Measurements from ENCODE around the gene YBEY. TPM values are rescaled to one million over a fixed set of nuclear protein-coding genes. Genes with fewer than 3 reads are reported as not detected.

The YBEY gene
- total and polyA plus RNA-seq, 2 of the 8 experiments (the other 6 are each of a cell fraction or from before 2014, with no cell fraction given) = 26.9 to 31.9 TPM

DNA sequence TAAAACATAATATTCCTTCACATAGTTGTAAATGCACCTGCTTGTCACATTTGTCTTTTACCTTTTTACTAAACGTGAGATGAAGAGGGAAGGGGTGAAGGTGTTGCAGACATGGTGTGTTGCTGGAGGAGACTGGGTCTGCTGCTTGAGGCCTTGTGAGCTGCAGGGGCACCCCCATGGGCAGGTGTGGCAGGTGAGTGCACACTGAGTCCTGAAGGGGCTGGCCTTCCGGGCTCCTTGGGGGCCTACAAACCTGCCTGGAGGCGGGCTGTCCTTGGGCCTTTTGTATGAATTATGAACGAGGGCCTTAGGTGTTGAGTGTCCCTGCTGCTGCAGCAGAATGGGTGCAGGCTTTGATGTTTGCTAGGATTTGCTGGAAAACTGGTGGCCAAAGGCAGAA is 41.6 kb downstream of the YBEY start:
- TF ChIP-seq BCL11A (IDR thresholded peaks at IDR 0.05; ENCODE audit: low read depth in 2 of 2, low read length in 2 of 2) (no peak), CHD2 (IDR thresholded peaks at IDR 0.05; ENCODE audit: low read length) (no peak), TAF1 (IDR thresholded peaks at IDR 0.05; ENCODE audit: low read depth, low read length) (no peak)
- Histone ChIP-seq H3K9ac (replicated peaks in 1 of 4; ENCODE audit: extremely low read depth in 1 of 4, low read depth in 3 of 4, low read length in 3 of 4) (no peak overlapping the region), H3K27me3 (replicated peaks in 1 of 4; ENCODE audit: control insufficient read depth in 3 of 4, extremely low read depth in 1 of 4, insufficient read depth in 3 of 4, low read length in 3 of 4) (no peaks in the 10 kb centered on the region), H3K4ac (replicated peaks; ENCODE audit: insufficient read length, low read depth, low read length) (no peak overlapping the region), H4K5ac (ENCODE audit: insufficient read length, low read depth, low read length) (no peak overlapping the region), H4K20me1 (replicated peaks in 1 of 2; ENCODE audit: control insufficient read depth in 1 of 2, insufficient read depth in 2 of 2, low read length in 2 of 2) (peaks cover 0 to 8% of the 10 kb centered on the region in 2 experiments), H3K4me1 (replicated peaks in 1 of 4; ENCODE audit: control insufficient read depth in 3 of 4, insufficient read depth in 4 of 4, low read length in 3 of 4) (no peaks in the 10 kb centered on the region; a peak in 4 of 7 replicates), H3K18ac (ENCODE audit: extremely low read depth, low read length) (no peak overlapping the region), H4K8ac (ENCODE audit: extremely low read depth, insufficient read depth, low read length) (no peak overlapping the region), H3K36me3 (ENCODE audit: control insufficient read depth in 2 of 4, insufficient read depth in 4 of 4, low read length in 3 of 4) (peaks cover 2 to 25% (median 13%) of the 10 kb centered on the region in 4 experiments; a peak in 6 of 8 replicates), H2BK12ac (ENCODE audit: low read depth, low read length) (no peak overlapping the region), H3K27ac (ENCODE audit: low read depth, low read length) (no peak overlapping the region), H2BK5ac (ENCODE audit: low read depth, low read length) (no peak overlapping the region), H3K23ac (ENCODE audit: insufficient read length) (no peak overlapping the region), H3K23me2 (ENCODE audit: low read depth, low read length) (peaks cover 7% of the 10 kb centered on the region), H3K79me1 (ENCODE audit: low read depth, low read length) (peaks cover 10% of the 10 kb centered on the region), H3K9me3 (ENCODE audit: insufficient read depth in 2 of 2, low read depth in 1 of 2, low read length in 1 of 2) (no peaks in the 10 kb centered on the region), H2BK15ac (ENCODE audit: low read length) (no peak overlapping the region), H2AK5ac (ENCODE audit: low read depth, low read length) (no peak overlapping the region), H3K14ac (ENCODE audit: insufficient read length) (no peak overlapping the region), H3K4me2 (ENCODE audit: insufficient read depth in 1 of 2, low read depth in 2 of 2, low read length in 2 of 2) (no peak overlapping the region), H2BK20ac (ENCODE audit: low read length) (no peak overlapping the region), H3K4me3 (ENCODE audit: extremely low read depth in 1 of 4, insufficient read depth in 2 of 4, low read depth in 3 of 4, low read length in 4 of 4) (no peak overlapping the region), H3K79me2 (ENCODE audit: control insufficient read depth in 1 of 2, insufficient read depth in 2 of 2, low read length in 2 of 2) (peaks cover 2 to 56% of the 10 kb centered on the region in 2 experiments), H3K56ac (replicated peaks; ENCODE audit: insufficient read length, low read depth, low read length) (no peak overlapping the region), H2AFZ (ENCODE audit: low read length) (no peak overlapping the region), H4K91ac (replicated peaks; ENCODE audit: insufficient read length, low read length) (no peak overlapping the region), H2BK120ac (replicated peaks; ENCODE audit: low read depth, low read length) (no peak overlapping the region)
- FAIRE-seq = no peak
- 88% methylated on average over 4 of the region's 4 CpGs; no CpG with 5 or more reads in 1 of the 2 experiments for WGBS, 2 experiments (ENCODE audit: extremely low coverage in 1 of 2, insufficient coverage in 1 of 2, insufficient read length in 1 of 2, insufficient replicate concordance in 2 of 2, low coverage in 1 of 2, low lambda C conversion rate in 2 of 2, missing lambda C conversion rate in 1 of 2)
- ChIA-PET CTCF (ENCODE audit: partially characterized antibody) (no interaction called here), POLR2A (ENCODE audit: partially characterized antibody) (no interaction called here)
- DNase-seq (ENCODE audit: low read depth in 1 of 2, low spot score in 2 of 2) = no peak

Measured in H1 (cell line).